HG03378 (cell line): Measurements from ENCODE around the gene EVPL.
"Not testable (repeated sequence)": the region's sequence is repeated elsewhere in the genome, so short reads cannot be mapped to it uniquely, and the experiment has no call there.

Experiments
- ATAC-seq: cut with Tn5 transposase; IDR thresholded peaks from one replicate; pipeline ENCODE4 v1.9.1; 2021; ENCODE audit warnings: mild to moderate bottlenecking, moderate library complexity; ENCODE audit not compliant: unreplicated experiment

Gene EVPL

DNA sequence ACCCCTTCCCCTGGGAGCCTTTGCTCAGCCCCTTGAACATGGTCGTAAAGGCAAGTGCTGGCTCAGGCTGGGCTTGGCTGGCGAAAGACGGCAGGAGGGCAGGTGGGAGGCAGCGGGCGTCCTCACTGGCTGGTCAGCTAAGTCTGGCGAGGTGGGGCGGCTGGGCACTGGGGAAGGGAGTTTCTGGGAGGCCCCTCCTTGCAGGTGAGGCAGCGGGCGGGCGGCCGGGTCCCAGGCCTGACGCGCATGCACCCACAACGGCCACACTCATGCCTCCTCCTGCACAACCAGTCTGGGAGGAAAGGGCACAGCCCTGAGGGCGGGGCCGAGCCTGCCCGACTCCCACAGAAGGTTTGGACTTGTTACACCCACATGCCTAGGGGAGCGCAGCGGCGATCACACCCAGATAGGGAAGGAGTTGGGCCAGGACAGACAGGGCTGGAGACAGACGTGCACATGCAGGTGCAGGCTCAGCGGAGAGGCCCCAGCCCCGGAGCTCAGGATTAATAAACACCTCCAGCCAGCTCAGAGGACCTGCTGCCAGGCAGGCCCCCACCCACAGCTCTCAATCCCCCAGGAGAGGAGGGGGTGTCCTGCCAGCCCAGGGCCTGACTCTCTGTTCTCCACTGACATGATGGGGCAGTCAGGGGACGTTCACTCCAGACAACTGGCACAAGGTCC is at the start of gene EVPL:
Gene EVPL (minus strand): TSS at position 148 of the 681 bp plus-strand sequence. CDS start 108 bp downstream, at position 40.
- ATAC-seq: no peak

DNA sequence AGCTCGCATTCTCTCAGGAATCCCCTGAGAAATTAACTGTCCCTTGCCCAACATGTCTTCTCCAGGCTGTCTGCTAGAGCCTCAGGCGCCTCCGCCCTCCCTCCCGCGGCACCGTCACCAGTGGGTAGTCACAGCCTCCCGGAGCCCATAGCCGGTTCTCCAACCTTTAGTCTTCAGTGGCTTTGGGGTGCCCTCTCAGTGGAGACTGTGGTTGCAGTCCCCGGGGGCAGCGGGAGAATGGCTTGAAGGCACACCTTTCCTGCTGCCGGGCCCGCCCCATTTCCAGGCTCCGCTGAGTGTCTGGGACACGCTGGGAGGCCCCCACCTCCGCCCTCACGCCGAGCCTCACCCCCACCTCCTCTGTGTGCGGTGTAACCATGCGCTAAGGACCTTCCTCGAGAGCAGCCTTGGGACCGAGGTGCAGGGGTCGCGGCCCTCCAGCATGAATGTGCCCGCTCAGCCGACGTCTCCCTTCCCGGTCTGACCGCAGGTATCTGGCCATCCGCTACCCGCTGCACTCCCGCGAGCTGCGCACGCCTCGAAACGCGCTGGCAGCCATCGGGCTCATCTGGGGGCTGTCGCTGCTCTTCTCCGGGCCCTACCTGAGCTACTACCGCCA is 49.1 kb upstream of the EVPL start:
- no peak for ATAC-seq

DNA sequence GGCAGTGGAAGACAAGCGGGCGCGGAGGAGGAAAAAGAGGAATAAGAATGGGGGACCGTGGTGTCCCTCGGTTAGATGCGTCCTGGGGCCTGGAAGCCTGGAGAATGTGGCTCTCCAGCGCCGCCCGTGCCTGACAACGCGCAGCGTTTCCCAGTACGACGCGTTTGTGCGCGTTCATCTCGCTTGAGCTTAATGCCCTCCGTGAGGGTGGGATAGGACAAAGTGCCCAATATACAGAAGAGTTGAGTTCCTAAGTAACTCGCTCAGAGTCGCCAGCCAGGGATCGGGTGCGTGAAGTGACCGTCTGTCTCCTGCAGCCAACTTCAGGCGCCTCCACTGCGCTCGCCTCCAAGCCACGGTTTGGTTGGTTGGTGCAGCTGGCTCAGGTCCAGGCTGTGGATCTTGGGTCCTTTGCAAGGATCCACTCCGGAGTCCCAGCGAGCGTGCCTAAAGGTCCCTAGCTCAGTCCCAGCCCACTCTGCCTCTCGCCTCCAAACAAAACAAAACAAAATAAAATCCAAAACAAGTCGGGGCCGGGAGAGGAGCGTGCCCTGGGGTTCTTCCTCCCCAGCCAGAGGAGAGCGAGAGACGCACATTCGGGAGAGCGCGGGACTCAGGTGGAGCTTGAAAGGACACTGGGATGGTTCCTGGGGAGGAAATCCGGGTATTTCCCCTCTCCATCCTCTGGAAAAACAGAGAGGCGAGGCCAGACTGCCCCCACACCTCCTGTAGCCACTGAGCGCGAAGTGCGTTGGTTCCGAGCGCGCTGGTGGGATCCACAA is 48.4 kb upstream of the EVPL start:
- no peak for ATAC-seq

DNA sequence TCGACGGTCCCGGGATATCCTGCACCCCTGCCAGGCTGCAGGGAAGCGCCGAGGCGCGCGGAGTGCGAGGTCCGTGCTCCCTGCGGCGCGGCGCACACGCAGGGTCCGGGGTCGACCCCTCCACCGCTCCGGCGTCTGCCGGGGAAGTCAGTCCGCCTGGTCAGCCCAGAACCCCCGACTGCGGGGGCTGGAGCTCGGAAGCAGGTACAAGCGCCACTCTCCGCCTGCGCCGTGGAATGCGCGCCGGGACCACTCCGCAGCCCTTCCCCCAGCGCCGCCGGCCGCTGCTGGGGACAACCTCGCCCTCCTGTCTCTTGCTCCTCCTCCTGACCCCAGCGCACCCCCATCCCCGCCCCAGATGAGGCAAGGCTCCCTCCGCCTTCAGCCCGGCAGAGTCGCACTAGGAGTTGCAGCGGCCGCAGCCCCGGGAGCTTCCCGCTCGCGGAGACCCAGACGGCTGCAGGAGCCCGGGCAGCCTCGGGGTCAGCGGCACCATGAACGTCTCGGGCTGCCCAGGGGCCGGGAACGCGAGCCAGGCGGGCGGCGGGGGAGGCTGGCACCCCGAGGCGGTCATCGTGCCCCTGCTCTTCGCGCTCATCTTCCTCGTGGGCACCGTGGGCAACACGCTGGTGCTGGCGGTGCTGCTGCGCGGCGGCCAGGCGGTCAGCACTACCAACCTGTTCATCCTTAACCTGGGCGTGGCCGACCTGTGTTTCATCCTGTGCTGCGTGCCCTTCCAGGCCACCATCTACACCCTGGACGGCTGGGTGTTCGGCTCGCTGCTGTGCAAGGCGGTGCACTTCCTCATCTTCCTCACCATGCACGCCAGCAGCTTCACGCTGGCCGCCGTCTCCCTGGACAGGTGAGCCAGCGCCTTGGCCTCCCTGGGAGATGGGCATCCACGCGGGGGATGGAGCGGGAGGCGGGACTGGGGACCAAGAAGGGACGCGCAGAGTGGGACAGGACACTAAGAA is 47.6 kb upstream of the EVPL start, which contains the start of gene GALR2:
Gene GALR2 (plus strand): TSS at position 392 of the 974 bp plus-strand sequence. CDS start 103 bp downstream, at position 495.
- no peak for ATAC-seq

DNA sequence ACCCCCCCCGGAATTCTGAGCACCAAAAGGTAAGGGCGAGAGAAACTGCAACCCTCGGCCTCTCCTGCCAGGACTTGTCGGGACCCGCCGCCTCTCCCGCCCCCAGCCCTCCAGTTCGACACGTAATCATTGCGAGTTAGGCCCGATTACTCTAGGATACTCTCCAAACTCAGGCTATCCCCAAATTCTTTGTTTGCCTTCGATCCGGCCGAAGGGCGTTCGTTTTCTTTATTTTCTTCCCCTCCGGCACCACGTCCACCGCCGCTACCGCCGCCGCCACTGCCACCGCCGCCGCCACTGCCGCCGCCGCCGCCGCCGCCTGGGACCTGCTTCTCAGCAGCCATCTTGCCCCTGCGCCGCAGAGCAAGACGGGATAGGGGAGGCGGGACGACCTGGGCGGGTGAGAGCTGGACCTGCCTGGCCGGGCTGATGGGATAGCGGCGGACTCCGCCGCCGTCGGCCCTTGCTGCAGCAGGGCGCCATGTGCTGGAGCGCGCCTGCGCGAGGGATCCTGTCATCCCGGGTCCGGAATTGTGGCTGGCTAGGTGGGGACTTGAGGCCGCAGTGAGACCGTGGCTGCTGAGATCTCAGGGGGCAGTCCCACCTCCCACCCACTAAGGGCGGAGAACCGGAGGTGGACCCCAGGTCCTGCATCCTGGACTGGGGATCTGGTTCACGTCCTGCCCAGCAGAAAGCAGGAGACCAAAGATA is 45.2 kb upstream of the EVPL start, which contains the start of gene SRP68:
Gene SRP68 (minus strand): TSS at position 370 of the 711 bp plus-strand sequence. CDS start 26 bp downstream, at position 344.
- ATAC-seq: peak; percentile 55

- no peak for ATAC-seq
These were observed 44.5 kb upstream of the EVPL start for GRCh38 chr17:76071531-76072147.

- no peak for ATAC-seq
These were observed 38.7 kb upstream of the EVPL start for GRCh38 chr17:76065775-76066174.

DNA sequence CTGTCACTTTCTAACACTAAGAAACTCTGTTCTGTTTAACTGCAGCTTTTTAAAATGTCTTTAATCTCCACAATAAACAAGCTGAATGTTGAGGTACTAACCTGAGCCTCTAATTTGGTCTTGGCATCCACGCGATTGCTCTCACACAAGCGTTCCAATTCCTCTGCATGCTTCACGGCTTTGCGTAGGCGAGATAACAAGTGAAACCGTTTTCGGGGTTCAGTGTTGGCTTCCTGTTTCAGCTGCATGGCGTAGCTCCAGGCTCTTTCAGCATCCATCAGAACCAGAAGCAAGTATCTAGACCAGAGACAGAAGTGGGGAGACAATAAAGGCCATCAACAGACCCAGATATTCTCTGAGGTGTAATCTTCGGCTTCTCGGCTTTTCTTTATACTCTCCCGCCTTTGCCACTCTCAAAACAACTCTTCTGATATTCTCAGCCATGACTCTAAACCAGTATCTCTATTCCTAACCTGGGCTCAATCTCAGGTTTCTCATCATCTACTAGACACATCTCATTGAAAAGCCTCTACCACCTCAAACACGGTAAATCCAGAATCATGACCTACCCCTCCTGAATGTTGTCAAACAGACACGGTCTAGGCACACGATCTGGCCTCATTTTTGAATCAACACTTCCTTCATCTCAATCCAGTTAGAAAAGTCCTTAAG is 36.9 kb upstream of the EVPL start:
- no peak for ATAC-seq

- not testable (repeated sequence) for ATAC-seq
These were observed 31.2 kb upstream of the EVPL start for GRCh38 chr17:76058264-76058663.

GRCh38 chr17:76056882-76057281 is 29.8 kb upstream of the EVPL start:
- no peak for ATAC-seq

DNA sequence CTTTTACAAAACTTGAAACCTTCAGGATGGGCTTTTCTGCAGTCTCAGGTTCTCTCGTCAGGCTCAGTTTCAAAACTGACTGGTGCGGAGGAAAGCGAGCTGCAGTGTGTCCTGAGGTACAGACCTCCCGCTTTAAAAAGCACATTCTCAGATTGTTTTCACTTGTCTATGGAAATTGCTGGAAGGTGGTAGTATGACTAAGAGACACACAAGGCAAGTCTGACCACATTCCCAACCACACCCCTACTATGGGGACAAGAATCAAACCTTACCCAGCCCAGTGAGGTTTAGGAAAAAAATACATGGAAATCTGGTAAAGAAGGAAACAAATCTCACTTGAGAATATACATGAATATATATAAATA is 27.0 kb upstream of the EVPL start:
- ATAC-seq: no peak

GRCh38 chr17:76053246-76054111 is 26.4 kb upstream of the EVPL start:
- no peak for ATAC-seq

GRCh38 chr17:76051561-76051960 is 24.5 kb upstream of the EVPL start:
- no peak for ATAC-seq

GRCh38 chr17:76050538-76051467 is 23.7 kb upstream of the EVPL start:
- no peak for ATAC-seq

DNA sequence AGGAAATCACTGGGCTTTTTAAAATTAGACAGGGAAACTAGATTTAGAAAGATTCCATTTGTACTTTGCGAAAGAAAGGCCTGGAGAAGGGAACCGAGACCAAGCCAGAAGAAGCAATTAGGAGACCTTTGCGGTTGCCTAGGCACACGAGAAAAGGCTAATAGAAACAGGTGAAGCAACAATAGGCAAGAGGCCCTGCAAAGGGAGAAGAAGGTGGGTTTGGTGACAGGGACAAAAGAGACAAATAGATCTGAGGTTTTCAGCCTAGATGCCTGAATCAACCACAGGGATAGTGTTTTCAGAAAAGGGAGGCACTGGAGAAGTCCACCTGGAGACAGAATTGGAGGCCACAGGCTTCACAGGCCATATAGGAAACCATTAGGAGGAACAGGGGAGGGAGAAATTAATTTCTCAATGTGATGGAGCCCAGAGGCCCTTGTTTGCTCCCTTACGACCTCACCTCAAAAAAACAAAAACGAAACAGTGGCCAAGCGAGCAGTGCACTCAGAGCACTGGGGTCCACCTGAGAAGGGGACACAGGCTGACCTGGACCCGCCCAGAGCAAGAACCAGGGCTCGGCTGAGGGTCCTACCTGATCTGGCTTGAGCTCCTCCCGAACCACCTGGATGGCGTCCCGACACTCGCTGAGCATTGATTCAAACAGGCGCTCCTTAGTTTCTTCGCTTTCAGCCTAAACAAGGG is 22.9 kb upstream of the EVPL start:
- ATAC-seq: no peak

- no peak for ATAC-seq
These were observed 22.1 kb upstream of the EVPL start for GRCh38 chr17:76049239-76049638.
